ENCODE results near the gene EIF4E3. TPM values are rescaled to one million over a fixed set of nuclear protein-coding genes. Genes with fewer than 3 reads are reported as not detected.

Gene EIF4E3
- total and polyA plus RNA-seq, 5 donors from 2014 or later = 27.8 to 101 (median 80.6) TPM

- Mint-ChIP-seq H3K4me3 (no peak overlapping the region), H3K27ac (no peak overlapping the region), H3K27me3 (no peaks in the 10 kb centered on the region), H3K4me1 (peaks cover 0 to 3% (median 0%) of the 10 kb centered on the region in 4 donors), H3K36me3 (peaks cover 14% of the 10 kb centered on the region), H3K9me3 (no peaks in the 10 kb centered on the region)
- no peak for ATAC-seq (ENCODE audit: low read depth in 2 of 2)
- H3K27ac ChIP-seq (ENCODE audit: insufficient read depth, low read length, poor library complexity, severe bottlenecking) = no peak overlapping the region
- no peak for DNase-seq
- H3K9me3 ChIP-seq (ENCODE audit: control insufficient read depth in 2 of 2, low read length in 2 of 2) = no peaks in the 10 kb centered on the region
- H3K4me1 ChIP-seq (ENCODE audit: control insufficient read depth, insufficient read depth, low read length, poor library complexity, severe bottlenecking) = no peaks in the 10 kb centered on the region
- no peaks in the 10 kb centered on the region for H3K27me3 ChIP-seq (ENCODE audit: control insufficient read depth, insufficient read depth, low read length)
- no peak overlapping the region for H3K4me3 ChIP-seq (ENCODE audit: low read depth, low read length)
- H3K36me3 ChIP-seq (ENCODE audit: control insufficient read depth, insufficient read depth, low read length) = no peaks in the 10 kb centered on the region
These were observed 78.2 kb downstream of the EIF4E3 start for GRCh38 chr3:71646971-71647370.

GRCh38 chr3:71645140-71645539 is 80.1 kb downstream of the EIF4E3 start:
- no peaks in the 10 kb centered on the region for H3K27me3 Mint-ChIP-seq
- ATAC-seq (ENCODE audit: low read depth in 2 of 2) = no peak
- no peak overlapping the region for H3K4me3 Mint-ChIP-seq
- Histone ChIP-seq H3K27ac (ENCODE audit: insufficient read depth, low read length, poor library complexity, severe bottlenecking) (no peak overlapping the region), H3K4me1 (ENCODE audit: control insufficient read depth, insufficient read depth, low read length, poor library complexity, severe bottlenecking) (no peaks in the 10 kb centered on the region), H3K27me3 (ENCODE audit: control insufficient read depth, insufficient read depth, low read length) (no peaks in the 10 kb centered on the region), H3K9me3 (ENCODE audit: control insufficient read depth in 2 of 2, low read length in 2 of 2) (no peaks in the 10 kb centered on the region), H3K4me3 (ENCODE audit: low read depth, low read length) (no peak overlapping the region), H3K36me3 (ENCODE audit: control insufficient read depth, insufficient read depth, low read length) (no peaks in the 10 kb centered on the region)
- no peak overlapping the region for H3K27ac Mint-ChIP-seq
- no peaks in the 10 kb centered on the region for H3K9me3 Mint-ChIP-seq
- no peak for DNase-seq
- H3K36me3 Mint-ChIP-seq = peaks cover 18% of the 10 kb centered on the region
- peaks cover 0 to 3% (median 0%) of the 10 kb centered on the region in 4 donors for H3K4me1 Mint-ChIP-seq

GRCh38 chr3:71641674-71642073 is 83.5 kb downstream of the EIF4E3 start:
- Mint-ChIP-seq H3K4me3 (no peak overlapping the region), H3K9me3 (no peaks in the 10 kb centered on the region), H3K4me1 (peaks cover 0 to under 1% (median 0%) of the 10 kb centered on the region in 4 donors), H3K36me3 (peaks cover 19% of the 10 kb centered on the region), H3K27me3 (no peaks in the 10 kb centered on the region), H3K27ac (no peak overlapping the region)
- peak in 1 of 3 donors; percentile 13 for DNase-seq
- Histone ChIP-seq H3K27me3 (ENCODE audit: control insufficient read depth, insufficient read depth, low read length) (no peaks in the 10 kb centered on the region), H3K27ac (ENCODE audit: insufficient read depth, low read length, poor library complexity, severe bottlenecking) (no peak overlapping the region), H3K9me3 (ENCODE audit: control insufficient read depth in 2 of 2, low read length in 2 of 2) (no peaks in the 10 kb centered on the region), H3K4me1 (ENCODE audit: control insufficient read depth, insufficient read depth, low read length, poor library complexity, severe bottlenecking) (no peaks in the 10 kb centered on the region), H3K4me3 (ENCODE audit: low read depth, low read length) (no peak overlapping the region), H3K36me3 (ENCODE audit: control insufficient read depth, insufficient read depth, low read length) (no peaks in the 10 kb centered on the region)
- no peak for ATAC-seq (ENCODE audit: low read depth in 2 of 2)

GRCh38 chr3:71640331-71640983 is 84.7 kb downstream of the EIF4E3 start:
- Histone ChIP-seq H3K9me3 (ENCODE audit: control insufficient read depth in 2 of 2, low read length in 2 of 2) (no peaks in the 10 kb centered on the region), H3K27ac (ENCODE audit: insufficient read depth, low read length, poor library complexity, severe bottlenecking) (no peak overlapping the region), H3K36me3 (ENCODE audit: control insufficient read depth, insufficient read depth, low read length) (no peaks in the 10 kb centered on the region), H3K27me3 (ENCODE audit: control insufficient read depth, insufficient read depth, low read length) (no peaks in the 10 kb centered on the region), H3K4me1 (ENCODE audit: control insufficient read depth, insufficient read depth, low read length, poor library complexity, severe bottlenecking) (no peaks in the 10 kb centered on the region), H3K4me3 (ENCODE audit: low read depth, low read length) (no peak overlapping the region)
- no peak for DNase-seq
- Mint-ChIP-seq H3K27me3 (no peaks in the 10 kb centered on the region), H3K27ac (no peak overlapping the region), H3K4me1 (peaks cover 0 to 2% (median 0%) of the 10 kb centered on the region in 4 donors), H3K9me3 (no peaks in the 10 kb centered on the region), H3K4me3 (no peak overlapping the region), H3K36me3 (peaks cover 19% of the 10 kb centered on the region)
- no peak for ATAC-seq (ENCODE audit: low read depth in 2 of 2)

GRCh38 chr3:71636482-71636881 is 88.7 kb downstream of the EIF4E3 start:
- Mint-ChIP-seq H3K4me3 (no peak overlapping the region), H3K36me3 (peaks cover 13% of the 10 kb centered on the region), H3K27ac (no peak overlapping the region), H3K9me3 (no peaks in the 10 kb centered on the region), H3K27me3 (no peaks in the 10 kb centered on the region), H3K4me1 (peaks cover 0 to 6% (median 2%) of the 10 kb centered on the region in 4 donors)
- Histone ChIP-seq H3K9me3 (ENCODE audit: control insufficient read depth in 2 of 2, low read length in 2 of 2) (no peaks in the 10 kb centered on the region), H3K4me3 (ENCODE audit: low read depth, low read length) (no peak overlapping the region), H3K4me1 (ENCODE audit: control insufficient read depth, insufficient read depth, low read length, poor library complexity, severe bottlenecking) (no peaks in the 10 kb centered on the region), H3K27ac (ENCODE audit: insufficient read depth, low read length, poor library complexity, severe bottlenecking) (no peak overlapping the region), H3K36me3 (ENCODE audit: control insufficient read depth, insufficient read depth, low read length) (no peaks in the 10 kb centered on the region), H3K27me3 (ENCODE audit: control insufficient read depth, insufficient read depth, low read length) (no peaks in the 10 kb centered on the region)
- DNase-seq (no peak), ATAC-seq (ENCODE audit: low read depth in 2 of 2) (no peak)

- Histone ChIP-seq H3K27ac (ENCODE audit: insufficient read depth, low read length, poor library complexity, severe bottlenecking) (no peak overlapping the region), H3K9me3 (ENCODE audit: control insufficient read depth in 2 of 2, low read length in 2 of 2) (no peaks in the 10 kb centered on the region), H3K4me1 (ENCODE audit: control insufficient read depth, insufficient read depth, low read length, poor library complexity, severe bottlenecking) (no peaks in the 10 kb centered on the region), H3K4me3 (ENCODE audit: low read depth, low read length) (no peak overlapping the region), H3K27me3 (ENCODE audit: control insufficient read depth, insufficient read depth, low read length) (no peaks in the 10 kb centered on the region), H3K36me3 (ENCODE audit: control insufficient read depth, insufficient read depth, low read length) (no peaks in the 10 kb centered on the region)
- Mint-ChIP-seq H3K27ac (no peak overlapping the region), H3K9me3 (peaks cover 0 to 2% (median 0%) of the 10 kb centered on the region in 7 donors), H3K4me1 (peaks cover 0 to 6% (median 2%) of the 10 kb centered on the region in 4 donors), H3K27me3 (no peaks in the 10 kb centered on the region), H3K4me3 (no peak overlapping the region), H3K36me3 (peaks cover 13% of the 10 kb centered on the region)
- DNase-seq (no peak), ATAC-seq (ENCODE audit: low read depth in 2 of 2) (no peak)
These were observed 89.2 kb downstream of the EIF4E3 start for GRCh38 chr3:71636001-71636400.

GRCh38 chr3:71634671-71635070 is 90.5 kb downstream of the EIF4E3 start:
- Mint-ChIP-seq H3K27ac (no peak overlapping the region), H3K4me1 (peaks cover 0 to 6% (median 2%) of the 10 kb centered on the region in 4 donors), H3K4me3 (no peak overlapping the region), H3K27me3 (no peaks in the 10 kb centered on the region), H3K9me3 (peaks cover 0 to 5% (median 0%) of the 10 kb centered on the region in 7 donors), H3K36me3 (peaks cover 8% of the 10 kb centered on the region)
- H3K27me3 ChIP-seq (ENCODE audit: control insufficient read depth, insufficient read depth, low read length) = no peaks in the 10 kb centered on the region
- H3K4me1 ChIP-seq (ENCODE audit: control insufficient read depth, insufficient read depth, low read length, poor library complexity, severe bottlenecking) = no peaks in the 10 kb centered on the region
- no peaks in the 10 kb centered on the region for H3K36me3 ChIP-seq (ENCODE audit: control insufficient read depth, insufficient read depth, low read length)
- DNase-seq (no peak), ATAC-seq (ENCODE audit: low read depth in 2 of 2) (no peak)
- no peak overlapping the region for H3K27ac ChIP-seq (ENCODE audit: insufficient read depth, low read length, poor library complexity, severe bottlenecking)
- no peaks in the 10 kb centered on the region for H3K9me3 ChIP-seq (ENCODE audit: control insufficient read depth in 2 of 2, low read length in 2 of 2)
- no peak overlapping the region for H3K4me3 ChIP-seq (ENCODE audit: low read depth, low read length)

GRCh38 chr3:71629711-71630110 is 95.5 kb downstream of the EIF4E3 start:
- peaks cover 15% of the 10 kb centered on the region for H3K36me3 Mint-ChIP-seq
- no peak overlapping the region for H3K4me3 Mint-ChIP-seq
- no peaks in the 10 kb centered on the region for H3K27me3 ChIP-seq (ENCODE audit: control insufficient read depth, insufficient read depth, low read length)
- ATAC-seq (ENCODE audit: low read depth in 2 of 2) = peak in 1 of 2 donors; percentile 34
- H3K9me3 Mint-ChIP-seq = peaks cover 0 to 5% (median 0%) of the 10 kb centered on the region in 7 donors
- no peaks in the 10 kb centered on the region for H3K36me3 ChIP-seq (ENCODE audit: control insufficient read depth, insufficient read depth, low read length)
- no peaks in the 10 kb centered on the region for H3K4me1 ChIP-seq (ENCODE audit: control insufficient read depth, insufficient read depth, low read length, poor library complexity, severe bottlenecking)
- no peaks in the 10 kb centered on the region for H3K9me3 ChIP-seq (ENCODE audit: control insufficient read depth in 2 of 2, low read length in 2 of 2)
- peaks cover 0 to 11% (median 1%) of the 10 kb centered on the region in 4 donors for H3K4me1 Mint-ChIP-seq
- H3K4me3 ChIP-seq (ENCODE audit: low read depth, low read length) = no peak overlapping the region
- no peak overlapping the region for H3K27ac ChIP-seq (ENCODE audit: insufficient read depth, low read length, poor library complexity, severe bottlenecking)
- no peak overlapping the region for H3K27ac Mint-ChIP-seq
- H3K27me3 Mint-ChIP-seq = no peaks in the 10 kb centered on the region
- DNase-seq = no peak

Data from CD4-positive, CD25-positive, alpha-beta regulatory T cell (primary cell).